Esophagus mucosa (tissue), 1 donor: ENCODE measurements around the gene EXOC3L2. TPM values are rescaled to one million over a fixed set of nuclear protein-coding genes. Genes with fewer than 3 reads are reported as not detected.
"Not testable (repeated sequence)": the region's sequence is repeated elsewhere in the genome, so short reads cannot be mapped to it uniquely, and the experiment has no call there.

Experiments used
- ATAC-seq: fragments of 200-7000 bp; cut with Tn5 transposase; one replicate; pipeline ENCODE4 v1.9.1; 2020
- total RNA-seq: library from RNA; stranded (reverse); gene quantifications from one replicate; pipeline ENCODE4 v1.2.4, GENCODE V29; 2023
- donor health status: DM: yes; HTN: yes; CAD: no.

The EXOC3L2 gene
- total RNA-seq, 1 donor from 2014 or later = 1.1 TPM

- no peak for ATAC-seq
Observed at GRCh38 chr19:45255611-45256157, 10.5 kb upstream of the EXOC3L2 start.

DNA sequence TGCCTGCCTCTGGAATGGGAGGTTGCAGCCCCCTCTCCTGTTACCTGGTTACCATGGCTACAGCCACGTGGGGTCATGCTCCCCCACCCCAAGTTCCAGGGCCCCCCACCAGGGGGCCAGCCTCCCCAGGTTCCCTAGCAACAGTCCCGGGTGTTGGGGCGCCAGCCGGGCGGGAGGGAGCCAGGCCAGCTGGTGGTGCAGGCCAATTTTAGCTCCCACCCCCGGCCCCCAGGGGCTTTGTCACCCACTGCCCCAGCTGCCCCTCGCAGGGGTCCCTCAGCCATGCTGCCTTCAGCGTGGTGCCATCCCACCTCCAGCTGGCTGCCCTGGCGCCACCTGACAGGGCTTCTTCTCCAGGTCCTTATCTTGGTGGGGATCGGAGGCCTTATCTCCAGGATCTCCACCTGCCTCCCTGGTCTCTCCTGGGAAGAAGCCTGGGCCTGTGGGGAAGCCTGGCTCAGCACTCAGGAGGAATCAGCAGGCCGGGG lies 8.9 kb upstream of the EXOC3L2 start:
- ATAC-seq = no peak

GRCh38 chr19:45253396-45254027 lies 8.3 kb upstream of the EXOC3L2 start:
- peak; percentile 37 for ATAC-seq

DNA sequence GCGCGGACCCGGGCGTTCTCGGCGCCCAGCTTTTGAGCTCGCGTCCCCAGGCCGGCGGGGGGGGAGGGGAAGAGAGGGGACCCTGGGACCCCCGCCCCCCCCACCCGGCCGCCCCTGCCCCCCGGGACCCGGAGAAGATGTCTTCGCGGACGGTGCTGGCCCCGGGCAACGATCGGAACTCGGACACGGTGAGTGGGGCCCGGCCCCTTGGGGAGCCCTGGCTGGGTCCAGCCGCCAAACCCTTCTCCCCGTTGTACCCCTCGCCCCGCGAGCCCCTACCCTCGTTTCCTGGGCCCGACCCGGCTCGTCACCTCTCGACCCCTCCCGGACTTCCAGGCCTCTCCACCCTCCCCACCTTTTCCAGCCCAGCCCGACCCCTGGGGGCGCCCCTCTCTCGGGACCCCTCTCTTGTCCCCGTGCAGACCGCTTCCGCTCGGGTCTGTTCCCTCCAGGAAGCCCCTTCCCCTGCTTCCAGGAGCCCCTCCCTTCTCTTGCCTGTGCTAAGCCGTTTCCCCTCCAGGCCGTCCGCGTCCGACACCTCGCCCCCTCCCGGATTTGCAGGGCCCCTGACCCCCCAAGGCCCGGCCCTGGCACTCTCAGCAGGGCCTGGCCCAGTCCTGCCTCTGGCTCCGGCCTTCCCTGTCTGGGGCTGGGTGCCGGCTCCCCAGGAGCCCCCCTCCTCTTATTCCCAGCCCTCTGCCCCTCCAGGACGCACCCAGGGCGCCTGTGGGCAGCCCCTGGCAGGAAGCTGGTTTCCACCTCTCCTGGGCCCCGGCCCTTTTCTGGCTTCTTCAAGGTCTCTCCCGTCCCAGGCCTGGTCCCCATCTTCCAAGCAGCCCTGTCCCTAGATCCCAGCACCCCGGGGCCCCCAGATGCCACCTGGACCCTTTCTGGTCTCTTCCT lies 6.5 kb upstream of the EXOC3L2 start:
- ATAC-seq = peak; percentile 8

GRCh38 chr19:45250832-45251451 lies 5.7 kb upstream of the EXOC3L2 start, which contains the start of gene MARK4:
TSS of gene MARK4 (plus strand) at chr19:45251271. CDS start at chr19:45251589, 318 bp downstream.
- peak; percentile 51 for ATAC-seq

DNA sequence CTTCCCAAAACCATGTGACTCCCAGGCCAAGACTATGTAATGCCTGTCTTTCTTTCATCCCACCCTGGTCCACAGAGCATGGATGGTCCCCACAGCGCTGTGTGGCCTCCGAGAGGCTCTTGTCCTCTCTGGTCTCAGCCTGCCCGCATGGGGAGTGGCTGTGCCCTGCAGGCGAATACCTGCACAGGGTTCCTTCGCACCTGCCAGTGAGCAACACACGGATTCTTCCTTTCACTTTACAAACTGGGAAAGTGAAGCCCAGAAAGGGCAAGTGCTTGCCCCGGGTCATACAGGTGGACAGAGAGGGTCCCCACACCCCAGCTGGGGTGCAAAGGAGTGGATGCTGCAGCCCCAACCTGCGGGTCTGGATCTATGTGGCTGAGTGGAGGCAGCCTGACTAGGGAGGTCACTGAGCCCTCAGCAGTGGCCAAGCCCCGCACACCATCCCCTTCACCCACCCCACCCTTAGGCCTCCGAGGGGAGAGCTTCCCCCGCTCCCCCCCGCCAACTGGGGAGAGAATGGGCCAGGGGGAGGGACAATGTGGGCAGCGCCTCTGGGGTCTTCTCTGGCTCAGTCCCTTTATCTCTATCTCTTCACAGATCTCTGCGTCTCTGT lies 5.1 kb upstream of the EXOC3L2 start:
- ATAC-seq = peak; percentile 40

DNA sequence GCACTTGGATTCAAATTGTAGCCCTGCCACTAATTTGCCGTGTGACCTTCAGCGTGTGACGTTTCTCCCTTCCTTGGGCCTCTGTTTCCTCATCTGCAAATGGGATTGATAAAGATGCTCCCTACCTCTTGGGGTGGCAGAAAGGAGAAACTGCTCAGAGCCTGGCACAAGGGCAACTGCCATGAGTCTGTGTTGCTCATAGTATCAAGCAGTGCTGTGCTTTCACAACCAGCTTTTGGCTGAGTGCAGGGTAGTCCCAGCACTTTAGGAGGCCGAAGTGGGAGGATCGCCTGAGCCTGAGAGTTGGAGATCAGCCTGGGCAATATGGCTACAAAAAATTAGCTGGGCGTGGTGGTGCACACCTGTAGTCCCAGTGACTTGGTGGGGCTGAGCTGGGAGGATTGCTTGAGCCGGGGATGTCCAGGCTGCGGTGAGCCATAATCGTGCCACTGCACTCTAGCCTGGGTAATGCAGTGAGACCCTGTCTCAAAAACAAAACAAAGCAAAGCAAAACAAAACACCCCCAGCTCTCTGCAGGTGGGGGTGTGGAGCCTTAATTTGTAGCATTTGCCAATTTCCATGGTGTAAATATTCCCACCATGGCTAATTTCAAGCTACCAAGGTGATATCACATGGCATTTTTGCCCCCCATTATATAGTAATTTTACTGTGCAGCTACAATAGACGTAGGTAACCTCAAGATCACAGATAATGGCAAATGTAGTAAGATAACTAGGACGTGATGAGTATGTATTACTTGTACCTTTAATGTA lies 4.2 kb upstream of the EXOC3L2 start:
- no peak for ATAC-seq

DNA sequence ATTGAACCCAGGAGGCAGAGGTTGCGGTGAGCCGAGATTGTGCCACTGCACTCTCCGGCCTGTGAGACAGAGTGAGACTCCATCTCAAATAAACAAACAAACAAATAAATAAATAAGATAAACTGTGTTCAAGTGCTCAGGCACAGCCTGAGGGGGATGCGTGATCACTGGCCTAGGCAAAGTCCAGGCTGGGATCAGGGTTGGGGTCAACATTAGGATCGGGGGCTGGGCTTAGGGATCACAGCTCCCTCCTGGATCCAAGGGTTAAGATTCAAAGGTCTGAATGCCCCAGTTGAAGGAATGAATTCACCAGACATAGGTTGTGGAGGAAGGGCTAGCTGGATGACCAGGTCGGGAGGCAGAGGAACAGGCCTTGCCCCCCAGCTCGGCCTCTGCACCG lies 1.9 kb upstream of the EXOC3L2 start:
- ATAC-seq = no peak

- ATAC-seq = no peak
Observed at GRCh38 chr19:45245826-45246225, 619 bp upstream of the EXOC3L2 start.

DNA sequence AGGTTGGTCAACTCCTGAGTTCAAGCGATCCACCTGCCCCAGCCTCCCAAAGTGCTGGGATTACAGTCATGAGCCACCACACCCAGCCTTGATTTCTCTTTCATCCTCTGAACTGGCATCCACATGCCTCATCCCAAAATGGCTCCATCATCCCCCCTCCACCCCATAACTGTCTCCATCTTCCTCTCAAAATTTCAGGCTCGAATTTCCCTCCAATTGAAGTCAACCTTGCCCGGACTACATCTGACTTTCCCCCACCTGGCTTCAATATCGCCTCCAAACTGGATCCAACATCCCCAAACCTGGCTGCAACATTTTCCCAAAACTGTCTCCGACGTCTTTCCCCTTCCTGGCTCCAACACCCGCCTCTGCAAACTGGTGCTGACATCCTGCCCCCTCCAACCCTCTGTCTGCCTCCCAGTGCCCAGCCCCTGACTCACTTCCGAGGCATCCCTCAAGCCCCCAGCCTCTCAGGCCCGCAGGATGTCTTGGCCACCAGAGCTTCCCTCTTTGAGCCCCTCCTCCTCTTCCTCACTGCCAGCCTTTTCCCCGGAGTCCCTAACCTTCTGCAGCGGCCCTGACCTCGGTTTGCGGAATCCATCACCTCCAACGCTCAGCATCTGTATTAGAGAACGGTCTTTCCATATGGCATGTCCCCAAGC lies 943 bp downstream of the EXOC3L2 start:
- no peak for ATAC-seq

DNA sequence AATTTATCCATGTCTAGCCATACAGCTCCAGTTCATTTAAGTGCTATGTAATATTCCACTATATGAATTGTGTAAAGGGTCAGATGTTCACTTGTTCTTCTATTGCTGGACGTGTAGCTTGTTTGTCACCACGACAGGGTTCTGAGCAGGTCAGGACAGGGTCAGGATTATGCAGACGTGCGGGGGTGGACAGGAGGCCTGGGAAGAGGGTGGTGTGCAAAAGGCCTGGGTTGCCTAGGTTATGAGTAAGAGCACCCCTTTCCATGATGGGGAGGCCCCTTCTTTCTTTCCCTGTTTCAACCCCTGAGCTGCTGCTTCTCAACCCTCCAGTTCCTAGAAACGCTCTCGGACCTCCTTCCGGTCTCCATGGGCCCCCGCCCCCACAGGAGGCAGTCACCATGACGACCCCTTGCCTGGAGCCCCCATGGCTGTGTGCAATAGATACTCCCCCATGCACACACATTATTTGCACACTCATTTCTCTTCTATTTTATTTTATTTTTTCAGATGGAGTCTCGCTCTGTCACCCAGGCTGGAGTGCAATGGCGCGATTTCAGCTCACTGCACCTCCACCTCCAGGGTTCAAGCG lies 2.0 kb downstream of the EXOC3L2 start:
- ATAC-seq = no peak

DNA sequence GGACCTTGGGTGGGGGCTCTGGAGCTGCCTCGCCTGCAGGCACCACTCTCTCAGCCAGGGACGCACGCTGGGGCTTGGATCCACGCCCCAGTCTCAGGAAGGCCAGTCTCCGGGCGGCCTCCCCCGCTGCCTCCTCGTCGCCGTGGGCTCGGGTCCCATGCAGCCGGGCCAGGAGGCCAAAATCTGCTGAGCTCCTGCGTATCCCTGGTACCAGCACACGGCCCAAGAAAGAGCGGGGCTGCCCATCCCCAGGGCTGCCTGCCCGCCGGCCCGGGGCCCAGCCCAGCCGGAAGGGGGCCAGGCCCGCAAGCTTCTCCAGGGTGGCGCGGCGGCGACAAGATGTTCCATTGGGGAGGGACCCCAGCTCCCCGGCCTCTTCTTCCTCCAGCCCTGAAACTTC lies 6.7 kb downstream of the EXOC3L2 start:
- ATAC-seq = no peak

- ATAC-seq = no peak
Observed at GRCh38 chr19:45235485-45235884, 9.7 kb downstream of the EXOC3L2 start.

DNA sequence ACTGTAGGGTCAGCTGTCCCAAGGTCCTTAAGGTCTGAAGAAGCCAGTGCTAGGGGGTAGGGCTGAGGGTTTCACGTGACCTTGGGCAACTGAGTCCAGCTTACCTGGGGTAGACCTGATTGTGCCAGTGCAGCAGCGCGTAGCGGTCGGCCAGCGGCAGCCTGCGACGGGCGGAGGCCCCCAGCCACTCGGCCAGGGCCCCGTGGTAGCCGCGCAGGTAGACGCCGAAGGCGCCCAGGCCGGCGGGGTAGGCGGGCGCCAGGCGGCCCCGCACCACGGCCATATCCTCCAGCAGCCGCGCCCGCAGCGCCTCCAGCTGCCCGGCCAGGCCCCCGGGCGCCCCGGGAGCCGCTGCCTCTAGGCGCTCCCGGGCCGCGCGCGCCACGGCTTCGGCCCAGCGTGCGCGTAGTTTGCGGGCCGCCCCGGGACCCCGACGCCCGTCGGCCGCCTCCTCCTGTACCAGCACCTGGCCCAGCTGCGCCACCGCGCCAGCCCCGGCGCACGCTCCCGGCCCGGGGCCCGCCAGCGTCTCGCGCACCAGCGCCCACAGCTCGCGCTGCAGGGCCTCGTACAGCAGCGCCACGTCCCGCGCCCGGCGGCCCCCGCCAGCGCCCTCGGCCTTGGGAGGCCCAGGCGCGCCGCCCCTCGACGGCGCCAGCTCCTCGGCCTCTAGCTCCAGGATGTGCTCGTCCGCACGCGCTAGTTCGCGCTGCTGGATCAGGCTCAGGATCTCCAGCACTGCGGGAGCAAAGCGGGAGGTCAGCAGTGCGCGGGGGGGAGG lies 10.9 kb downstream of the EXOC3L2 start:
- ATAC-seq = no peak

DNA sequence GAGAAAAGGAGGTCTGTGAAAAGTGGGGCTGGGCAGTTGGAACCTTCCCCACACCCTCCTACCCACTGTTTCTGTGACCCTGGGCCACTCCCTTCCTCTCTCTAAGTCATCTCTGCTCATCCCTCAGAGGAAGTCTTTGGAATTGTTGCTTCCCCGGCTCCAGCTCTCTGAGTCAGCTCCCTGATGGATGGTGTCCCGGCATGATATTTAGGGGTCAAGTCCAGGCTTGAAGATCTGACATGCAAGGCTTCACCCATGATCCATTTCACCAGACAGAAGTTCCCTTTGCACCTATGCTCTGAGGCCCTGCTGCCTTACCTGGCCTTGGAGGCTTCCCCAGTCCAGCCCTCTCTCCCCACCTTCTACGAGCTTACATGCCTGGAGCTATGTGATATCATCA lies 13.3 kb downstream of the EXOC3L2 start:
- ATAC-seq = peak; percentile 92

- ATAC-seq = not testable (repeated sequence)
Observed at GRCh38 chr19:45229056-45229455, 16.2 kb downstream of the EXOC3L2 start.

DNA sequence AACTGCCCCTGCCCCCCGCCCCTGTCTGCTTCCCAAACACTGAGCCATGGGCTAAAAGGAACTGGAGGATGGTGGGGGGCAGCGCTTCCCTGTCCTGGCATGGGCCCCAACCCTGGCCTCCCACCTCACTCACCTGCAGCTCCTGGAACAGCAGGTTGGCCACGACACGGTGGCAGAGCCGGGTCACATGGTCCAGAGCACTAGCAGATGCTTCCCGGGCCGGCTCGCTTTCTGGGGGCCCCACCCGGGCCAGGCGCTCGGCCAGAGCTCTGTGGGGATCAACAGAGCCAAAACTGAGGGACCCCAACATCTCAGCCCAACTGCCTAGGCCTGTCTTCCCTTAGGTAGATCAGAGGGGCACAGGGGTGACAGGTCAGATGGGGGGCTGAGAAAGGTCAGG lies 20.6 kb downstream of the EXOC3L2 start:
- ATAC-seq = no peak

DNA sequence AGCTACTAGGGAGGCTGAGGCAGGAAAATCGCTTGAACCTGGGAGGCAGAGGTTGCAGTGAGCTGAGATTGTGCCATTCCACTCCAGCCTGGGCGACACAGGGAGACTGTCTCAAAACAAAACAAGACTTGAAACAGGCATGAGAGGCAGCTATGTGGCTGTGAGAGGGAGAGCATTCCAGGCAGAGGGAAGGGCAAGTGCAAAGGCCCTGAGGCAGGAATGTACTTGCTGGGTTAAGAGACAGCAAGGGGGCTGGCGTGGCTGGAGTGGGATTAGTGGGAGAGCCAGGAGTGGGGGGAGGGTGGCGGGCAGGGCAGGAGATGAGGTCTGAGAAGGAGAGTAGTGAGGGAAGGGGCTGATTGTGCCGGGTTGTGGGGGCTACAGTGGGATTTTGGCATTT lies 21.3 kb downstream of the EXOC3L2 start:
- no peak for ATAC-seq

GRCh38 chr19:45222724-45223123 lies 22.5 kb downstream of the EXOC3L2 start:
- ATAC-seq = no peak
